Esophagus muscularis mucosa (tissue), 4 donors: ENCODE data around the gene ARHGAP24. TPM values are rescaled to one million over a fixed set of nuclear protein-coding genes. Genes with fewer than 3 reads are reported as not detected.

Source experiments
- DNase-seq: peaks from one replicate; pipeline ENCODE4 v3.0.0-alpha.2; 2017; ENCODE audit errors: extremely low spot score
- H3K27ac ChIP-seq, 4 donors: fragments of 200-600 bp; sonication (generic); replicated peaks in 1 of 4; 1 replicate in 3 of 4; 2 replicates in 1 of 4; pipeline ENCODE4 v1.5.1; 2016 to 2019; ENCODE audit warnings: mild to moderate bottlenecking in 1 of 4
- H3K27me3 ChIP-seq, 4 donors: fragments of 200-600 bp; sonication (generic); one replicate each; pipeline versions ENCODE4 v1.5.1 to v1.6.0; 2016 to 2019
- H3K36me3 ChIP-seq, 4 donors: fragments of 200-600 bp; sonication (generic); one replicate each; pipeline ENCODE4 v1.5.1; 2016 to 2019
- H3K4me1 ChIP-seq, 4 donors: fragments of 200-600 bp; sonication (generic); one replicate each; pipeline ENCODE4 v1.5.1; 2016 to 2019
- H3K4me3 ChIP-seq, 4 donors: fragments of 200-600 bp; sonication (generic); 1 replicate in 2 of 4; 2 replicates in 2 of 4; pipeline ENCODE4 v1.5.1; 2016 to 2019; ENCODE audit warnings: mild to moderate bottlenecking in 4 of 4, moderate library complexity in 1 of 4
- H3K9me3 ChIP-seq, 4 donors: fragments of 200-600 bp; sonication (generic); 1 replicate in 3 of 4; 2 replicates in 1 of 4; pipeline ENCODE4 v1.5.1; 2016 to 2019
- EP300 ChIP-seq: sonication (generic); formaldehyde crosslinking; IDR thresholded peaks from one replicate; pipeline ENCODE4 v1.6.1; 2017; ENCODE audit warnings: antibody characterized with exemption
- POLR2A ChIP-seq: fragments of 450-650 bp; IDR thresholded peaks from one replicate; pipeline ENCODE4 v1.6.1; 2017; ENCODE audit warnings: antibody characterized with exemption, moderate library complexity, mild to moderate bottlenecking, low read depth
- POLR2AphosphoS5 ChIP-seq, 2 donors: sonication (generic); formaldehyde crosslinking; IDR thresholded peaks; one replicate each; pipeline ENCODE4 v1.6.1; 2017; ENCODE audit warnings: antibody characterized with exemption in 2 of 2
- WGBS: methylation state at CpG from one replicate; pipeline ENCODE4 v1.1.5; 2018; 5-methylcytosine and 5-hydroxymethylcytosine counted together
- intact Hi-C: fragments of 100-400 bp; cut with DNase I; formaldehyde crosslinking; loops from one replicate; pipeline ENCODE4 v1.15.1; 2023
- total RNA-seq, 4 donors: library from RNA; depleted of rRNA; stranded (reverse); fragments of >200 nt; gene quantifications; one replicate each; pipeline versions ENCODE4 v1.1.0 to v1.2.1, GENCODE V29; 2016
- TF ChIP-seq, protein P1 (sequence below), 3 experiments: fragments of 200-600 bp in 2 of 3; fragments of 450-650 bp in 1 of 3; sonication (generic) in 2 of 3; IDR thresholded peaks; one replicate each; pipeline ENCODE4 v1.5.1; 2017 to 2019; ENCODE audit warnings: antibody characterized with exemption in 3 of 3, mild to moderate bottlenecking in 2 of 3, moderate library complexity in 1 of 3

The ARHGAP24 gene
- total RNA-seq, 4 donors from 2014 or later = 17.6 to 30.2 (median 23.6) TPM

DNA sequence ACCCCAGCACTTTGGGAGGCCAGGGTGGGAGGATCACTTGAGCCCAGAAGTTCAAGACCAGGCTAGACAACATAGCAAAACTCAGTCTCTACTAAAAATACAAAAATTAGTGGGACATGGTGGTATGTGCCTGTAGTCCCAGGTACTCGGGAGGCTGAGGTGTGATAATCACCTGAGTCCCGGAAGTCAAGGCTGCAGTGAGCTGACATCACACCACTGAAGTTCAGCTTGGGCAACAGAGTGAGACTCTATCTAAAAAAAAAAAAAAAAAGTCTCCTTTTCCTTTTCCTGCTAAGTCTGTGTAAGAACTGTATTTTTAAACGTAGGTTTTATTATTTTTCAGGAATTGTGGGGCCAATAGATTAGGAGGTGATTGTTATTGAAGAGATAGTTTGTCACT lies 356.7 kb downstream of the ARHGAP24 start:
- WGBS = 92% methylated on average over 3 of the region's 3 CpGs
- no peak for DNase-seq
- no peaks in the 10 kb centered on the region for H3K36me3 ChIP-seq
- no peaks in the 10 kb centered on the region for H3K9me3 ChIP-seq
- no peak overlapping the region for H3K27ac ChIP-seq
- intact Hi-C loops = no loop called here
- no peaks in the 10 kb centered on the region for H3K27me3 ChIP-seq
- peaks cover 8 to 52% (median 42%) of the 10 kb centered on the region in 4 donors for H3K4me1 ChIP-seq
- no peak overlapping the region for H3K4me3 ChIP-seq
- TF ChIP-seq, protein P1, sequence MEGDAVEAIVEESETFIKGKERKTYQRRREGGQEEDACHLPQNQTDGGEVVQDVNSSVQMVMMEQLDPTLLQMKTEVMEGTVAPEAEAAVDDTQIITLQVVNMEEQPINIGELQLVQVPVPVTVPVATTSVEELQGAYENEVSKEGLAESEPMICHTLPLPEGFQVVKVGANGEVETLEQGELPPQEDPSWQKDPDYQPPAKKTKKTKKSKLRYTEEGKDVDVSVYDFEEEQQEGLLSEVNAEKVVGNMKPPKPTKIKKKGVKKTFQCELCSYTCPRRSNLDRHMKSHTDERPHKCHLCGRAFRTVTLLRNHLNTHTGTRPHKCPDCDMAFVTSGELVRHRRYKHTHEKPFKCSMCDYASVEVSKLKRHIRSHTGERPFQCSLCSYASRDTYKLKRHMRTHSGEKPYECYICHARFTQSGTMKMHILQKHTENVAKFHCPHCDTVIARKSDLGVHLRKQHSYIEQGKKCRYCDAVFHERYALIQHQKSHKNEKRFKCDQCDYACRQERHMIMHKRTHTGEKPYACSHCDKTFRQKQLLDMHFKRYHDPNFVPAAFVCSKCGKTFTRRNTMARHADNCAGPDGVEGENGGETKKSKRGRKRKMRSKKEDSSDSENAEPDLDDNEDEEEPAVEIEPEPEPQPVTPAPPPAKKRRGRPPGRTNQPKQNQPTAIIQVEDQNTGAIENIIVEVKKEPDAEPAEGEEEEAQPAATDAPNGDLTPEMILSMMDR (IDR thresholded peaks at IDR 0.05) = no peak
- TF ChIP-seq POLR2AphosphoS5 (IDR thresholded peaks at IDR 0.05) (no peak), EP300 (no peak), POLR2A (no peak)

DNA sequence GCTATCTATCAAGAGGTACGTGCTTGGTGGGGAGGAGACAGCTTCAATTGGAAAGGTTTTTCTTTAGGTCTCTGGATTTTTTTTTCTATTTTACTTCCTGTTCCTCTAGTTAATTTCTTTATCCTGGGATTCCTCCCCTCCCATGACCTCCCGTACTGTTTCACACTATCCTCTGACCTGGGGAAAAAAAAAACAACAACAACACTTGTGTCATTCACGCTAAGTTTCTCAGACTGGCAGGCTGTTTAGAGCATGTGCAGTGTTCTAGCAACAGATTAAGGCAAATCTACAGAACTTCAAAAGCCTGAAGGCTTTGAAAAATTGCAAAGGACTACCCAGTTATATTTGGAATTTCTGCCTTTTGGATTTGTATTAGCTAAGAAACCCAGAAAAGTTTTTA lies 358.4 kb downstream of the ARHGAP24 start:
- intact Hi-C loops = no loop called here
- Histone ChIP-seq H3K4me3 (no peak overlapping the region), H3K27ac (no peak overlapping the region), H3K9me3 (no peaks in the 10 kb centered on the region), H3K27me3 (no peaks in the 10 kb centered on the region), H3K4me1 (peaks cover 0 to 43% (median 28%) of the 10 kb centered on the region in 4 donors), H3K36me3 (no peaks in the 10 kb centered on the region)
- TF ChIP-seq, protein P1 (IDR thresholded peaks at IDR 0.05) = no peak
- TF ChIP-seq EP300 (no peak), POLR2A (no peak), POLR2AphosphoS5 (IDR thresholded peaks at IDR 0.05) (no peak)
- no peak for DNase-seq
- 46% methylated on average over 3 of the region's 3 CpGs for WGBS

DNA sequence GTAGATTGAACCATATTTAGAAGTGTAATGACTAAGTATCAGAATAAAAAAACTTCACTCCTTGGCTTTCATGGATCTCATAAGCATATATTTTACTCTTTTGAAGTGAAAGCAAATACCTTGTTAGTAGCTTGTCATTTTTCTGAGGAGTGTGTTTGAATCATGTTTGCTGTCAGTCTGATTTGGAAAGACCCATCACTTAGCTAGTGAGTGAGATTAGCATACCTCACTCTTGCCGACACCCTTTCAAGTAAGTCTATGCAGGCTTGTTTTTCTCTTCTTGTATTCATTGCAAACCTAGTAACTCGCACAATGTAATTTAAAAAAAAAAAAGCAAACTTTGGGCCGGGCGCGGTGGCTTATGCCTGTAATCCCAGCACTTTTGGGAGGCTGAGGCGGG lies 360.0 kb downstream of the ARHGAP24 start:
- no peak for DNase-seq
- 98% methylated on average over 6 of the region's 6 CpGs for WGBS
- intact Hi-C loops = no loop called here

DNA sequence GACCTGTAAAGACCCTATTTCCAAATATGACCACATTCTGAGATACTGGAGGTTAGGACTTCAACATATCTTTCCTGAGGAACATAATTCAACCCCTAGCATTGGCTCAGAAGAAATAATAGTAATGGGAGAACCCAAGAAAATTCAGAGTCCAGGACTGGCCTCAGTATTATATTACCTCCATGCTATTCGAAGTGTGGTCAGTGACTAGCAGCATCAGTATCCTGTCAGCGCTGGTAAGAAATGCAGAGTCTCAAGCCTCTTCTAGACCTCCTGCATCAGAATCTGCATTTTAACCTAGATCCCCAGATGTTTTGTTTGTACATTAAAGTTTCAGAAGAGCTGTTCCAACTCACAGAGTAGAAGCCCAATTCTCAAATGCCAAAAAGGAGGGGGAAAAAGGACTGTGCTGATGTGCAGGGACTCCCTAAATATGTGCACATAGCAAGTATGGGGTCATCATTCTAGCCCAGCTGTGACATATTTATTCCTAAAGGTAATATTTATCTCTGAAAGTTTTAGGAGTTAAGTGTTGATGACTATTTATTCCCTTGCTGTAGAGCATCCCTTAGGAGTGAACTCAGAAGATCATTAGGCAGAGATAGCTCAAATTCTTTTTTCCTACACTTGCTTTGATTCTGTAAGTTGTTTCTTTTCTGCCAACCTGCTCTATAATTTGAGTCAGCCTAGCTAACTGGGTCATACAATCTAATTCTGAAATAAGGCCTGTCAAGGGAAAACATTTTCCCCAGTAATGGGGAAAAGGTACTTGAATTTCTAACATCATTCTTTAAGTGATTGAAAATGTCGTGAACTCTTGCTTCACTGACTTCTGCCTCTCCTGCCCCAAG lies 361.9 kb downstream of the ARHGAP24 start:
- Histone ChIP-seq H3K9me3 (no peaks in the 10 kb centered on the region), H3K27me3 (no peaks in the 10 kb centered on the region), H3K27ac (no peak overlapping the region), H3K36me3 (no peaks in the 10 kb centered on the region), H3K4me3 (no peak overlapping the region), H3K4me1 (peaks cover 0 to 30% (median 19%) of the 10 kb centered on the region in 4 donors)
- 89% methylated on average over 3 of the region's 3 CpGs for WGBS
- TF ChIP-seq EP300 (no peak), POLR2AphosphoS5 (IDR thresholded peaks at IDR 0.05) (no peak), POLR2A (no peak)
- TF ChIP-seq, protein P1 (IDR thresholded peaks at IDR 0.05) = no peak
- DNase-seq = no peak
- intact Hi-C loops = no loop called here

More for the DNA sequence above, 360.0 kb downstream of the ARHGAP24 start:
- no peaks in the 10 kb centered on the region for H3K27me3 ChIP-seq
- H3K27ac ChIP-seq = no peak overlapping the region
- no peaks in the 10 kb centered on the region for H3K9me3 ChIP-seq
- H3K36me3 ChIP-seq = no peaks in the 10 kb centered on the region
- TF ChIP-seq POLR2AphosphoS5 (IDR thresholded peaks at IDR 0.05) = no peak
- no peak for TF ChIP-seq EP300
- TF ChIP-seq, protein P1 (IDR thresholded peaks at IDR 0.05) = no peak
- TF ChIP-seq POLR2A = no peak
- H3K4me3 ChIP-seq = no peak overlapping the region
- peaks cover 0 to 32% (median 18%) of the 10 kb centered on the region in 4 donors for H3K4me1 ChIP-seq
